Effector memory CD4-positive, alpha-beta T cell (primary cell): Measurements from ENCODE around the gene FUT2.
"Not testable (repeated sequence)": the region's sequence is repeated elsewhere in the genome, so short reads cannot be mapped to it uniquely, and the experiment has no call there.

Experiments used
- DNase-seq, 3 donors: peaks; one replicate each; pipeline ENCODE4 v3.0.0-alpha.2; 2020
- H3K27ac ChIP-seq: 2 replicates; pipeline ENCODE4 v1.7.0; 2013; ENCODE audit warnings: mild to moderate bottlenecking, low read length, moderate library complexity; ENCODE audit not compliant: insufficient read depth, poor library complexity, severe bottlenecking
- H3K27me3 ChIP-seq: replicated peaks from 2 replicates; pipeline ENCODE4 v1.7.0; 2013; ENCODE audit warnings: mild to moderate bottlenecking, low read length; ENCODE audit not compliant: insufficient read depth, control insufficient read depth, poor library complexity, severe bottlenecking
- H3K36me3 ChIP-seq: 2 replicates; pipeline ENCODE4 v1.7.0; 2013; ENCODE audit warnings: mild to moderate bottlenecking, low read length, moderate library complexity; ENCODE audit not compliant: control insufficient read depth, insufficient read depth
- H3K4me1 ChIP-seq: 2 replicates; pipeline ENCODE4 v1.7.0; 2013; ENCODE audit warnings: low read length, mild to moderate bottlenecking; ENCODE audit not compliant: control insufficient read depth, insufficient read depth, poor library complexity, severe bottlenecking
- H3K4me3 ChIP-seq: 2 replicates; pipeline ENCODE4 v1.7.0; 2013; ENCODE audit warnings: low read length, low read depth, mild to moderate bottlenecking; ENCODE audit not compliant: insufficient read depth, poor library complexity, severe bottlenecking
- H3K9me3 ChIP-seq: 2 replicates; pipeline ENCODE4 v1.7.0; 2013; ENCODE audit warnings: mild to moderate bottlenecking, low read length, moderate library complexity; ENCODE audit not compliant: control insufficient read depth

The FUT2 gene

DNA sequence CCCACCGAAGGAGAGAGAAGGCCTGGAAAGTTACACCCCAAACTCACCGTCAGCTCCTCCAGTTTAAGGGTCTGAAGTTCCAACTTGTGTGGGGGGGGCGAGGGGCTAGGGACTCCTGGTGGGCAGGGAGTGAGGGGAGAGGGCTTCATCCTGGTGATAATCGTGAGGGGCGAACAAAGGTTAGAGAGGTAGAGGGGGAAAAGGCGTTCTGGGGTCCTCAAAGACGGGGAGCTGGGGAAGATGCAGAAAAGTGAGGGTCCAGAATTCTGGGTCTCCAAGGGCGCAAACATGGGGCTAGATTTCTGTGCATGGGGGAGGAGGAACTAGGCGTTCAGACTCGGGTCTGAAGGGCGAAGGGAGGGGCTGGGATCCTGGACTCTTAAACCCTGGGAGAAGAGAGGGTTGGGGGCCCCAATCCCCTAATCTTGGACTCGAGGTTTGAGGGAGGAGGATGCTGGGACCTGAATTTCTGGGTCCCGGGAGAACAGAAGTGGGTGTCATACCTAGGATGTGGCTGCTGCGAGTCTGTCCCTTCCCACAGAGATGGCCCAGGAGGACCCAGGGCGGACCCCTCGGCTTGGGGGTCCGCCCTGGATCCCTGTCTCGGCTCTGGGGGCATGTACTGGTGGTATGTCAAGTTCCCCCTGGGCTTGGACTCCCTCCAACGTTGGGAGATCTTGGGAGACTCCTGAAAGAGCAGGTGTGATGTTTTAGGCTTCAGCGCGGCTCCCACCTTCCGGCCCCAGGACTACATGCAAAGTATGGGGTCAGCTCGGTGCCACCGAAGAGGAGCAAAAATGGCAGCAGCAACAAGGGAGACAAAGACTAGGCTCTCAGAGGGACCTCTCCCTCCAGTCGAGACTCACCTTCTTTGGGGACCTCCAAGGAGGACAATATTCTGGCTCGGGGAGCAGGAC lies 19.2 kb downstream of the FUT2 start:
- no peak for DNase-seq
- Histone ChIP-seq H3K36me3 (no peaks in the 10 kb centered on the region), H3K4me1 (peaks cover 16% of the 10 kb centered on the region), H3K27ac (peak overlapping the region; percentile 69), H3K27me3 (no peaks in the 10 kb centered on the region), H3K9me3 (no peaks in the 10 kb centered on the region), H3K4me3 (peak overlapping the region; percentile 89)

DNA sequence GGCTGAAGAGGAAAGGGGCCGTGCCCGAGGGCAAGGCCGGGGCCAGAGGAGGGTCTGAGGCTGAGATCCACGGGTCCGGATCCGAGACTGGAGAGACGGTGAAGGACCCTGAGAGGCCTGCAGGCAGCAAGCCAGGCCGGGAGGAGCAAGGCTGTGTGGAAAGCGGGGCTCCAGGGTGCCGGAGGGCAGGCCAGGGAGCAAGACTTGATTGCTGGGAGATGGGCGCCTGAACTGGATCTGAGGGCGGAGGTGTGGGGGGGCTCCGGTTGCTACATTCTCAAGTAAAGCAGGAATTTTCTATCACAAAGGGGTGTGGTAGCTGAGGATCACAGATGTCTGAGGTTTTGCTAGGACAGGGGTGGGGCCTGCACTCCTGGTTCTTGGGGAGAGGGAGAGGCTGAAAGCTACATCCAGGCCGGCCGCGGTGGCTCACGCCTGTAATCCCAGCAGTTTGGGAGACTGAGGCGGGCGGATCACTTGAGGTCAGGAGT lies 20.0 kb downstream of the FUT2 start:
- Histone ChIP-seq H3K4me3 (no peak overlapping the region), H3K4me1 (peaks cover 16% of the 10 kb centered on the region), H3K27me3 (no peaks in the 10 kb centered on the region), H3K9me3 (no peaks in the 10 kb centered on the region), H3K36me3 (no peaks in the 10 kb centered on the region), H3K27ac (no peak overlapping the region)
- no peak for DNase-seq

GRCh38 chr19:48716562-48717291 lies 21.0 kb downstream of the FUT2 start:
- H3K27me3 ChIP-seq: no peaks in the 10 kb centered on the region
- no peak overlapping the region for H3K27ac ChIP-seq
- no peak overlapping the region for H3K4me3 ChIP-seq
- no peaks in the 10 kb centered on the region for H3K9me3 ChIP-seq
- no peak for DNase-seq
- H3K36me3 ChIP-seq: no peaks in the 10 kb centered on the region
- H3K4me1 ChIP-seq: peaks cover 20% of the 10 kb centered on the region

GRCh38 chr19:48718106-48718505 lies 22.3 kb downstream of the FUT2 start:
- not testable (repeated sequence) for H3K4me3 ChIP-seq, H3K36me3 ChIP-seq, H3K27me3 ChIP-seq, H3K27ac ChIP-seq, DNase-seq, H3K9me3 ChIP-seq
- peaks cover 17% of the 10 kb centered on the region for H3K4me1 ChIP-seq

DNA sequence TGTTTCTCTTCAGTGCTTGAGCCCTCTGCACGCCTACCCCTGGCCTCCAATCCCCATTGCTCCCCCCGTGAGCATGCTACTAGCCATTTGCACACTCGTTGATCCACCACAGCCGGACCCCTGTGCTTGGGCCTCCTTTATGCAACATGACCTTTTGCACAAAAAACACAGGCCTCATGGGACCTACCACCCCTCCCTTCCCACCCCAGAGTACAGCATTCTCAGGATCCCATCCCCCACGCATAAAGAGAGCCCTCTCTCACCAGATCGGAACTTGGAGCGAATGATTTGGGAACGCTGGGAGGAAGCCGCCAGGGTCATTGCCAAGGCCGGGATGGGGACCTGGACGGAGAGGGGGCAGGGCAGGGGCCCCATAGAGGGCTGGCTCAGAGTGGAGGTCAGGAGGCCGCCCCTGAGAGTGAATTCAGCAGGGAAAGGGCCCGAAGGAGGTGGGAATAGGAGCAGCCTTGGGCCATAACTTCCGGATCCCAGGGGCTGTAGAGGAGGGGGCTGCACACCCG lies 23.0 kb downstream of the FUT2 start:
- H3K4me3 ChIP-seq: no peak overlapping the region
- no peak for DNase-seq
- no peaks in the 10 kb centered on the region for H3K9me3 ChIP-seq
- no peaks in the 10 kb centered on the region for H3K36me3 ChIP-seq
- no peak overlapping the region for H3K27ac ChIP-seq
- peaks cover 11% of the 10 kb centered on the region for H3K4me1 ChIP-seq
- no peaks in the 10 kb centered on the region for H3K27me3 ChIP-seq

DNA sequence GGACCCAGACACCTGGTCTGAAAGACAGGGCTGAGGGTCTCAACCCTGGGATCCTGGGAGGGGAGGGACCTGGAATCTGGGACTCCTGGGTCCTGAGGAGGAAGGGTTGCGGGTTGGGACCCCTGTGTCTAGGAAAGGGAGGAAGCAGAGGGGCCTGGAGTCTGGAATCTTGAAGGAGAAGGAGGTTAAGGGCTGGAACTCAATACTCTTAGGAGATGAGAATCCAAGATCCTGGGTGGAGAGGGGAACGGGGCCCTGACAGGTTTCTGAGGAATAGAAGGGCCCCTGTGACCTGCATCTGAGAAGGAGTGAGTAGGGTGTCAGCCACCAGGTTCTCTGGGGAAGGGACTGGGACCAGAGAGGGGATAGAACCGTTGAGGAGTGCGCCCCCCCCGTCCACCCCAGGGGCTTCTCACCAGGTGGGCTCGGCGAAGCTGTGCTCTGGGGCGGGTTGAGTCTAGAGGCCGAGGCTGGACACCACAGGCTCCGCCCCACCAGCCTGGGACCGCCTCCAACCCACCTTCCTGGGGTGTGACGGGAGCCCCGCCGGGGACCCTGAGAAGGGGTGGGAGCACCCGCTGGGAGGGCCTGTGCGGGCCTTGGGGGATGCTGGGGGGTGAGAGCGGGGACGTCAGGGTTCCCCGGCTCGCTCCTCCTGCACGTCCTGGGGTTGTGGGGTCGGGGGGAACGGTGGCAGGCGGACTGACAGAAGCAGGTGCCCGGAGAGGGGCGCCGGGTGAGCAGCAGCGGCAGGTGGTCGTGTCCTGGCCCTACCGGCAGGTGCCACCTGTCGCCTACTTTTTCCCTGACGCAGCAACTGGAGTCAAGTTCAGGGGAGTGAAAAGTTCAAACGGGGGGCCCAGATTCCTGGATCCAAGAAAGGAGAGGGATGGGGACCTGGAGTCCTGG lies 23.7 kb downstream of the FUT2 start, which contains the start of gene MAMSTR:
Gene MAMSTR, minus strand, starts transcription at position 463 of the 909 bp plus-strand sequence. CDS start 694 bp downstream, outside the sequence.
- H3K4me1 ChIP-seq: peaks cover 9% of the 10 kb centered on the region
- peak within 1 kb of the TSS; percentile 71 for H3K4me3 ChIP-seq
- no peaks in the 10 kb centered on the region for H3K9me3 ChIP-seq
- no peaks in the 10 kb centered on the region for H3K36me3 ChIP-seq
- H3K27me3 ChIP-seq: no peaks in the 10 kb centered on the region
- peak within 1 kb of the TSS; percentile 77 for H3K27ac ChIP-seq
- no peak for DNase-seq

- Histone ChIP-seq H3K9me3 (no peaks in the 10 kb centered on the region), H3K4me1 (peaks cover 7% of the 10 kb centered on the region), H3K27me3 (no peaks in the 10 kb centered on the region), H3K36me3 (no peaks in the 10 kb centered on the region), H3K4me3 (peak overlapping the region; percentile 71), H3K27ac (peak overlapping the region; percentile 77)
- DNase-seq: no peak
Measured at GRCh38 chr19:48720251-48720612, 24.5 kb downstream of the FUT2 start.

GRCh38 chr19:48720613-48721296 lies 25.0 kb downstream of the FUT2 start:
- H3K4me1 ChIP-seq: peaks cover 10% of the 10 kb centered on the region
- H3K4me3 ChIP-seq: peak overlapping the region; percentile 71
- H3K36me3 ChIP-seq: no peaks in the 10 kb centered on the region
- no peaks in the 10 kb centered on the region for H3K27me3 ChIP-seq
- H3K9me3 ChIP-seq: no peaks in the 10 kb centered on the region
- peak; percentile 77 to 86 (median 86) for DNase-seq
- peak overlapping the region; percentile 77 for H3K27ac ChIP-seq

- no peak overlapping the region for H3K4me3 ChIP-seq
- no peaks in the 10 kb centered on the region for H3K36me3 ChIP-seq
- no peak overlapping the region for H3K27ac ChIP-seq
- peaks cover 10% of the 10 kb centered on the region for H3K4me1 ChIP-seq
- no peak for DNase-seq
- no peaks in the 10 kb centered on the region for H3K27me3 ChIP-seq
- H3K9me3 ChIP-seq: no peaks in the 10 kb centered on the region
Measured at GRCh38 chr19:48722196-48722708, 26.5 kb downstream of the FUT2 start.
